H1 (cell line): ENCODE measurements around the gene MMP17. TPM values are rescaled to one million over a fixed set of nuclear protein-coding genes. Genes with fewer than 3 reads are reported as not detected.

Experiments
- CTCF ChIA-PET: fragments of 300-600 bp; sonication (Branson Sonifier 250); formaldehyde crosslinking; loops from one replicate; lab custom pipeline; 2021; ENCODE audit not compliant: partially characterized antibody; lab: Charles Lee
- POLR2A ChIA-PET: fragments of 300-600 bp; sonication (Branson Sonifier 250); formaldehyde crosslinking; loops from one replicate; lab custom pipeline; 2021; ENCODE audit warnings: inconsistent platforms; ENCODE audit not compliant: partially characterized antibody; lab: Charles Lee
- DNase-seq, 2 experiments: peaks; one replicate each; pipeline versions ENCODE4 v3.0.0 to v3.0.0-alpha.2; 2010 to 2022; ENCODE audit warnings: low spot score in 2 of 2, low read depth in 1 of 2, mixed read lengths in 1 of 2
- FAIRE-seq: peaks from 2 replicates; lab custom pipeline; 2011; peaks lifted over from hg19 to GRCh38; lab: Jason Lieb, UNC
- H2AFZ ChIP-seq: 2 replicates; pipeline ENCODE4 v1.8.1; 2012; ENCODE audit warnings: low read length, inconsistent platforms
- H2AK5ac ChIP-seq: 2 replicates; pipeline ENCODE4 v1.6.1; 2013; ENCODE audit warnings: low read depth, low read length
- H2BK120ac ChIP-seq: replicated peaks from 2 replicates; pipeline ENCODE3; 2013; ENCODE audit warnings: low read depth, low read length, inconsistent platforms
- H2BK12ac ChIP-seq: 2 replicates; pipeline ENCODE4 v1.6.1; 2013; ENCODE audit warnings: low read depth, low read length
- H2BK15ac ChIP-seq: 2 replicates; pipeline ENCODE4 v1.6.1; 2013; ENCODE audit warnings: low read length
- H2BK20ac ChIP-seq: 2 replicates; pipeline ENCODE4 v1.6.1; 2013; ENCODE audit warnings: low read length
- H2BK5ac ChIP-seq: 2 replicates; pipeline ENCODE4 v1.6.1; 2013; ENCODE audit warnings: low read depth, low read length
- H3K14ac ChIP-seq: 2 replicates; pipeline ENCODE4 v1.6.1; 2013; ENCODE audit warnings: inconsistent platforms; ENCODE audit not compliant: insufficient read length
- H3K18ac ChIP-seq: 2 replicates; pipeline ENCODE4 v1.6.1; 2013; ENCODE audit warnings: low read length; ENCODE audit errors: extremely low read depth
- H3K23ac ChIP-seq: 2 replicates; pipeline ENCODE4 v1.6.1; 2013; ENCODE audit warnings: inconsistent platforms; ENCODE audit not compliant: insufficient read length
- H3K23me2 ChIP-seq: 2 replicates; pipeline ENCODE4 v1.6.1; 2013; ENCODE audit warnings: low read depth, low read length
- H3K27ac ChIP-seq: 2 replicates; pipeline ENCODE4 v1.6.1; 2011; ENCODE audit warnings: low read depth, low read length, inconsistent platforms
- H3K27me3 ChIP-seq, 4 experiments: replicated peaks in 1 of 4; 1 replicate in 1 of 4; 2 replicates in 3 of 4; pipeline versions ENCODE4 v1.6.1 to v1.8.1; 2011 to 2013; ENCODE audit warnings: low read length in 3 of 4, mild to moderate bottlenecking in 3 of 4, inconsistent platforms in 2 of 4, mixed read lengths in 2 of 4, moderate library complexity in 1 of 4; ENCODE audit not compliant: control insufficient read depth in 3 of 4, insufficient read depth in 3 of 4; ENCODE audit errors: extremely low read depth in 1 of 4
- H3K36me3 ChIP-seq, 4 experiments: 2 replicates each; pipeline versions ENCODE4 v1.6.1 to v1.8.1; 2011 to 2013; ENCODE audit warnings: mild to moderate bottlenecking in 4 of 4, low read length in 3 of 4, moderate library complexity in 2 of 4, control low read depth in 1 of 4, inconsistent platforms in 1 of 4; ENCODE audit not compliant: insufficient read depth in 4 of 4, control insufficient read depth in 2 of 4
- H3K4ac ChIP-seq: replicated peaks from 2 replicates; pipeline ENCODE3; 2013; ENCODE audit warnings: low read length, low read depth, mixed read lengths, inconsistent platforms; ENCODE audit not compliant: insufficient read length
- H3K4me1 ChIP-seq, 4 experiments: replicated peaks in 1 of 4; 1 replicate in 1 of 4; 2 replicates in 3 of 4; pipeline versions ENCODE4 v1.6.1 to v1.8.1; 2011 to 2013; ENCODE audit warnings: low read length in 3 of 4, inconsistent platforms in 2 of 4, mixed read lengths in 1 of 4; ENCODE audit not compliant: insufficient read depth in 4 of 4, control insufficient read depth in 3 of 4
- H3K4me2 ChIP-seq, 2 experiments: 2 replicates each; pipeline versions ENCODE4 v1.6.1 to v1.8.1; 2011 to 2013; ENCODE audit warnings: low read depth in 2 of 2, low read length in 2 of 2, control low read depth in 1 of 2, inconsistent platforms in 1 of 2, mild to moderate bottlenecking in 1 of 2; ENCODE audit not compliant: insufficient read depth in 1 of 2
- H3K4me3 ChIP-seq, 4 experiments: fragments of 200-600, 300-600 bp in 1 of 4; sonication (generic), shearing (Covaris generic), sonication (Bioruptor Twin) in 1 of 4; 2 replicates each; pipeline versions ENCODE4 v1.5.1 to v1.8.1; 2011 to 2016; ENCODE audit warnings: low read length in 4 of 4, low read depth in 3 of 4, control low read depth in 2 of 4, inconsistent platforms in 2 of 4, mild to moderate bottlenecking in 2 of 4, mixed read lengths in 1 of 4, moderate library complexity in 1 of 4; ENCODE audit not compliant: insufficient read depth in 2 of 4; ENCODE audit errors: extremely low read depth in 1 of 4
- H3K56ac ChIP-seq: replicated peaks from 2 replicates; pipeline ENCODE3; 2013; ENCODE audit warnings: low read depth, mild to moderate bottlenecking, mixed read lengths, low read length, inconsistent platforms; ENCODE audit not compliant: insufficient read length
- H3K79me1 ChIP-seq: 2 replicates; pipeline ENCODE4 v1.6.1; 2013; ENCODE audit warnings: low read depth, low read length, control low read depth
- H3K79me2 ChIP-seq, 2 experiments: 2 replicates each; pipeline versions ENCODE4 v1.6.1 to v1.8.1; 2012 to 2013; ENCODE audit warnings: low read length in 2 of 2, mild to moderate bottlenecking in 2 of 2, inconsistent platforms in 1 of 2; ENCODE audit not compliant: insufficient read depth in 2 of 2, control insufficient read depth in 1 of 2
- H3K9ac ChIP-seq, 4 experiments: replicated peaks in 1 of 4; 1 replicate in 1 of 4; 2 replicates in 3 of 4; pipeline versions ENCODE4 v1.6.1 to v1.8.1; 2011 to 2013; ENCODE audit warnings: low read depth in 3 of 4, low read length in 3 of 4, control low read depth in 2 of 4, mild to moderate bottlenecking in 2 of 4, moderate library complexity in 2 of 4, inconsistent platforms in 1 of 4; ENCODE audit errors: extremely low read depth in 1 of 4
- H3K9me3 ChIP-seq, 2 experiments: 2 replicates each; pipeline versions ENCODE4 v1.6.1 to v1.8.1; 2012 to 2013; ENCODE audit warnings: mild to moderate bottlenecking in 2 of 2, moderate library complexity in 2 of 2, control low read depth in 1 of 2, inconsistent platforms in 1 of 2, low read depth in 1 of 2, low read length in 1 of 2, mixed read lengths in 1 of 2; ENCODE audit not compliant: insufficient read depth in 2 of 2
- H4K20me1 ChIP-seq, 2 experiments: replicated peaks in 1 of 2; 2 replicates each; pipeline versions ENCODE3 to v1.8.1; 2011 to 2013; ENCODE audit warnings: inconsistent platforms in 2 of 2, low read length in 2 of 2, mild to moderate bottlenecking in 1 of 2; ENCODE audit not compliant: insufficient read depth in 2 of 2, control insufficient read depth in 1 of 2
- H4K5ac ChIP-seq: 2 replicates; pipeline ENCODE4 v1.6.1; 2013; ENCODE audit warnings: low read length, low read depth, mixed read lengths, inconsistent platforms; ENCODE audit not compliant: insufficient read length
- H4K8ac ChIP-seq: 2 replicates; pipeline ENCODE4 v1.8.0; 2013; ENCODE audit warnings: mild to moderate bottlenecking, moderate library complexity, low read length, inconsistent platforms; ENCODE audit not compliant: insufficient read depth; ENCODE audit errors: extremely low read depth
- H4K91ac ChIP-seq: replicated peaks from 2 replicates; pipeline ENCODE3; 2013; ENCODE audit warnings: low read length, mixed read lengths, inconsistent platforms; ENCODE audit not compliant: insufficient read length
- RXRA ChIP-seq: IDR thresholded peaks from 2 replicates; pipeline ENCODE4 v1.6.1; 2011; ENCODE audit warnings: low read depth, mild to moderate bottlenecking, low read length, moderate library complexity; ENCODE audit not compliant: insufficient read depth
- TEAD4 ChIP-seq: IDR thresholded peaks from 2 replicates; pipeline ENCODE4 v1.6.1; 2012; ENCODE audit warnings: low read depth, low read length, inconsistent platforms, mixed read lengths
- WGBS, 2 experiments: shearing (Covaris generic) in 1 of 2; methylation state at CpG; one replicate each; pipeline versions ENCODE4 v1.1.6 to v1.1.7; 2013 to 2015; ENCODE audit warnings: low lambda C conversion rate in 2 of 2, mixed read lengths in 2 of 2, inconsistent platforms in 1 of 2, low coverage in 1 of 2, missing lambda C conversion rate in 1 of 2; ENCODE audit not compliant: insufficient replicate concordance in 2 of 2, insufficient coverage in 1 of 2, insufficient read length in 1 of 2; ENCODE audit errors: extremely low coverage in 1 of 2, missing lambda C conversion rate in 1 of 2; 5-methylcytosine and 5-hydroxymethylcytosine counted together
- polyA plus RNA-seq, 7 experiments: library from polyadenylated mRNA; depleted of rRNA in 3 of 7; stranded (reverse) in 5 of 7; unstranded in 2 of 7; fragments of >200 nt in 5 of 7; fragments of 200-250 nt in 2 of 7; gene quantifications; 1 replicate in 5 of 7; 2 replicates in 1 of 7; 4 replicates in 1 of 7; pipeline versions ENCODE4 v1.2.1 to v1.2.3, GENCODE V29; 2011 to 2013; ENCODE audit warnings: missing spikeins in 2 of 7, mixed read lengths in 2 of 7
- total RNA-seq: library from RNA; stranded (reverse); fragmentation: NEBNext Ultra II Directional; extraction: Animal tissue kit (Norgen Biotek cat#: 25700); gene quantifications from 2 replicates; pipeline ENCODE4 v1.2.1, GENCODE V29; 2021

MMP17 gene
- total and polyA plus RNA-seq, 2 of the 8 experiments (the other 6 are each of a cell fraction or from before 2014, with no cell fraction given): 41.3 to 53.8 TPM

- Histone ChIP-seq H3K79me2 (no peaks in the 10 kb centered on the region), H2BK120ac (no peak overlapping the region), H3K4ac (no peak overlapping the region), H2BK12ac (no peak overlapping the region), H3K9me3 (peaks cover 3 to 6% of the 10 kb centered on the region in 2 experiments; a peak in 2 of 4 replicates), H2AK5ac (no peak overlapping the region), H3K4me1 (peaks cover 0 to 5% (median 3%) of the 10 kb centered on the region in 4 experiments; a peak in 3 of 7 replicates), H3K79me1 (no peaks in the 10 kb centered on the region), H4K8ac (peak overlapping the region; percentile 68), H3K36me3 (no peaks in the 10 kb centered on the region), H3K18ac (no peak overlapping the region), H3K23me2 (no peaks in the 10 kb centered on the region), H3K23ac (no peak overlapping the region), H3K9ac (no peak overlapping the region), H4K91ac (peak overlapping the region; percentile 40), H2BK15ac (no peak overlapping the region), H3K4me3 (no peak overlapping the region), H2AFZ (no peak overlapping the region), H3K27me3 (no peaks in the 10 kb centered on the region), H2BK5ac (no peak overlapping the region), H3K56ac (no peak overlapping the region), H4K20me1 (no peaks in the 10 kb centered on the region), H3K27ac (no peak overlapping the region), H4K5ac (no peak overlapping the region), H3K14ac (no peak overlapping the region), H3K4me2 (peak overlapping the region in 1 of 2 experiments; percentile 6; a peak in 1 of 4 replicates)
- WGBS, 2 experiments: 53% methylated on average over 13 of the region's 13 CpGs; no CpG with 5 or more reads in 1 of the 2 experiments
- DNase-seq (no peak), FAIRE-seq (no peak)
- ChIA-PET CTCF (interaction anchor here (0.6 to 1.3 kb wide), 4 partner anchors 15 to 1457 kb away, joined by 3 to 5 read pairs (median 3); no protein-coding TSS in a partner anchor), POLR2A (interaction anchor here (1.2 kb wide), 1 partner anchor 15 kb away, joined by 3 read pairs; no protein-coding TSS in a partner anchor)
- TF ChIP-seq TEAD4: peak; percentile 36; the same call in 1 of the 2 replicates
- TF ChIP-seq RXRA: no peak
- TF ChIP-seq, all 59 proteins: peak for 1
- H2BK20ac ChIP-seq: peak overlapping the region; percentile 86; the same call in 1 of the 2 replicates
Measured at GRCh38 chr12:131810726-131811125, 17.5 kb upstream of the MMP17 start.
